PC-3 (cell line): Measurements from ENCODE around the gene ANKRD13C.

Source experiments
- CTCF ChIP-seq: fragments of 300-600 bp; sonication (generic); conservative IDR thresholded peaks from 2 replicates; pipeline ENCODE4 v1.5.1; 2017; ENCODE audit warnings: antibody characterized with exemption, low read depth, mild to moderate bottlenecking, low read length
- EZH2 ChIP-seq: fragments of 300-600 bp; sonication (generic); IDR thresholded peaks from one replicate; pipeline ENCODE4 v1.6.1; 2017; ENCODE audit warnings: antibody characterized with exemption, mild to moderate bottlenecking, low read length; ENCODE audit not compliant: unreplicated experiment
- EZH2phosphoT487 ChIP-seq: fragments of 300-600 bp; sonication (generic); IDR thresholded peaks from 2 replicates; pipeline ENCODE4 v1.6.1; 2018; ENCODE audit warnings: mild to moderate bottlenecking, antibody characterized with exemption, low read length, borderline replicate concordance

GRCh38 chr1:70385477-70385876, 31.0 kb upstream of the ANKRD13C start:
- TF ChIP-seq EZH2, result no peak
- TF ChIP-seq CTCF, result no peak
- no peak for TF ChIP-seq EZH2phosphoT487
